Endothelial cell of umbilical vein (primary cell): ENCODE results near the gene TAS2R30. TPM values are rescaled to one million over a fixed set of nuclear protein-coding genes. Genes with fewer than 3 reads are reported as not detected.

ENCODE experiments used
- BruUV-seq: library from RNA; stranded (reverse); fragments of 400-500 nt; replicated peaks from 2 replicates; lab custom pipeline; 2021; lab: Mats Ljungman, UMichigan
- CTCF ChIA-PET: fragments of 300-600, 350-600 bp; sonication (Branson Sonifier 250); formaldehyde crosslinking; loops from one replicate; lab custom pipeline; 2021; ENCODE audit warnings: antibody characterized with exemption, inconsistent platforms; lab: Charles Lee
- POLR2A ChIA-PET: fragments of 300-600, 350-600 bp; sonication (Branson Sonifier 250); formaldehyde crosslinking; loops from one replicate; lab custom pipeline; 2021; ENCODE audit warnings: antibody characterized with exemption, inconsistent platforms; lab: Charles Lee
- DNase-seq: peaks from one replicate; pipeline ENCODE4 v3.0.0-alpha.2; 2011; ENCODE audit warnings: low read depth, low spot score
- FAIRE-seq: peaks from 2 replicates; lab custom pipeline; 2011; peaks lifted over from hg19 to GRCh38; lab: Jason Lieb, UNC
- H2AFZ ChIP-seq: 2 replicates; pipeline ENCODE4 v1.6.0; 2012; ENCODE audit warnings: low read depth, low read length, control low read depth, inconsistent platforms
- H3K27ac ChIP-seq: 2 replicates; pipeline ENCODE4 v1.5.1; 2011; ENCODE audit warnings: low read depth, mild to moderate bottlenecking, control low read depth, low read length, moderate library complexity; ENCODE audit not compliant: insufficient read depth
- H3K27me3 ChIP-seq, 2 experiments: 2 replicates each; pipeline versions ENCODE4 v1.6.0 to v1.6.1; 2011; ENCODE audit warnings: low read length in 2 of 2, mixed read lengths in 1 of 2; ENCODE audit not compliant: control insufficient read depth in 2 of 2, insufficient read depth in 2 of 2
- H3K36me3 ChIP-seq, 2 experiments: 2 replicates in 1 of 2; 3 replicates in 1 of 2; pipeline ENCODE4 v1.5.1; 2011; ENCODE audit warnings: low read length in 2 of 2, mild to moderate bottlenecking in 1 of 2, moderate library complexity in 1 of 2; ENCODE audit not compliant: control insufficient read depth in 2 of 2, insufficient read depth in 2 of 2; ENCODE audit errors: extremely low read depth in 1 of 2
- H3K4me1 ChIP-seq: 3 replicates; pipeline ENCODE4 v1.5.1; 2011; ENCODE audit warnings: mild to moderate bottlenecking, low read length; ENCODE audit not compliant: control insufficient read depth, insufficient read depth; ENCODE audit errors: extremely low read depth
- H3K4me2 ChIP-seq: 2 replicates; pipeline ENCODE4 v1.6.1; 2011; ENCODE audit warnings: low read length, control low read depth, mixed read lengths; ENCODE audit not compliant: insufficient read depth
- H3K4me3 ChIP-seq, 3 experiments: fragments of 200-600 bp in 1 of 3; sonication (generic), shearing (Covaris generic) in 1 of 3; replicated peaks in 1 of 3; 2 replicates each; pipeline ENCODE4 v1.5.1; 2011 to 2016; ENCODE audit warnings: control low read depth in 3 of 3, low read length in 3 of 3, mild to moderate bottlenecking in 2 of 3, inconsistent platforms in 1 of 3, low read depth in 1 of 3, moderate library complexity in 1 of 3; ENCODE audit not compliant: insufficient read depth in 1 of 3
- H3K79me2 ChIP-seq: 2 replicates; pipeline ENCODE4 v1.6.0; 2012; ENCODE audit warnings: low read length, inconsistent platforms; ENCODE audit not compliant: control insufficient read depth, insufficient read depth
- H3K9ac ChIP-seq: replicated peaks from 2 replicates; pipeline ENCODE3; 2011; ENCODE audit warnings: low read length, control low read depth; ENCODE audit not compliant: insufficient read depth; ENCODE audit errors: extremely low read depth
- H3K9me1 ChIP-seq: replicated peaks from 3 replicates; pipeline ENCODE4 v1.6.0; 2011; ENCODE audit warnings: mild to moderate bottlenecking, low read length; ENCODE audit not compliant: control insufficient read depth, insufficient read depth; ENCODE audit errors: extremely low read depth
- H3K9me3 ChIP-seq: replicated peaks from 2 replicates; pipeline ENCODE4 v1.5.1; 2012; ENCODE audit warnings: low read length, inconsistent platforms; ENCODE audit not compliant: control insufficient read depth, insufficient read depth
- H4K20me1 ChIP-seq: replicated peaks from 2 replicates; pipeline ENCODE3; 2011; ENCODE audit warnings: mild to moderate bottlenecking, low read length; ENCODE audit not compliant: control insufficient read depth, insufficient read depth; ENCODE audit errors: extremely low read depth
- EZH2 ChIP-seq: IDR thresholded peaks from 2 replicates; pipeline ENCODE4 v1.6.1; 2012; ENCODE audit warnings: borderline replicate concordance, low read depth, mild to moderate bottlenecking, moderate library complexity, low read length, inconsistent platforms; ENCODE audit not compliant: severe bottlenecking
- FOS ChIP-seq: IDR thresholded peaks from 2 replicates; pipeline ENCODE4 v1.6.1; 2011; ENCODE audit warnings: mild to moderate bottlenecking, low read length, moderate library complexity, borderline replicate concordance; ENCODE audit not compliant: insufficient read depth
- GATA2 ChIP-seq: IDR thresholded peaks from 2 replicates; pipeline ENCODE4 v1.7.0; 2011; ENCODE audit warnings: low read depth, mild to moderate bottlenecking, moderate library complexity, mixed read lengths, low read length; ENCODE audit not compliant: insufficient read length, insufficient read depth
- JUN ChIP-seq: IDR thresholded peaks from 2 replicates; pipeline ENCODE4 v1.6.1; 2011; ENCODE audit warnings: borderline replicate concordance, low read depth; ENCODE audit not compliant: insufficient read length, insufficient read depth
- MYC ChIP-seq: IDR thresholded peaks from one replicate; pipeline ENCODE4 v1.6.1; 2011; ENCODE audit warnings: mild to moderate bottlenecking, low read depth, low read length
- POLR2A ChIP-seq: IDR thresholded peaks from 2 replicates; pipeline ENCODE4 v1.6.1; 2012; ENCODE audit warnings: low read depth, mild to moderate bottlenecking, control low read depth, low read length
- POLR2AphosphoS5 ChIP-seq: IDR thresholded peaks from 2 replicates; pipeline ENCODE4 v1.6.1; 2012; ENCODE audit warnings: low read depth, mild to moderate bottlenecking, control low read depth, low read length, moderate library complexity; ENCODE audit not compliant: insufficient read depth
- dilution Hi-C: fragments of 300-500 bp; cut with MboI; formaldehyde crosslinking; loops from one replicate; pipeline ENCODE4 v1.15.0; 2019; ENCODE audit warnings: low sequenced_read_pairs; ENCODE audit not compliant: extremely low pct_ligation_motif_present
- intact Hi-C: fragments of 100-400 bp; cut with micrococcal nuclease; formaldehyde crosslinking; loops from one replicate; pipeline ENCODE4 v1.10.0; 2022
- polyA plus RNA-seq, 4 experiments: library from polyadenylated mRNA; depleted of rRNA in 3 of 4; stranded (reverse) in 3 of 4; unstranded in 1 of 4; fragments of >200 nt; gene quantifications; 2 replicates each; pipeline versions ENCODE4 v1.2.1 to v1.2.3, GENCODE V29; 2011 to 2012; ENCODE audit warnings: missing spikeins in 1 of 4
- total RNA-seq: library from RNA; stranded (reverse); gene quantifications from 2 replicates; pipeline ENCODE4 v1.2.3, GENCODE V29; 2021
- TF ChIP-seq, protein P1 (sequence below), 2 donors: IDR thresholded peaks; 1 replicate in 1 of 2; 2 replicates in 1 of 2; pipeline ENCODE4 v1.5.1; 2011; ENCODE audit warnings: low read length in 2 of 2, mild to moderate bottlenecking in 2 of 2, moderate library complexity in 2 of 2, control low read depth in 1 of 2, inconsistent platforms in 1 of 2, low read depth in 1 of 2; ENCODE audit not compliant: insufficient read depth in 1 of 2; ENCODE audit errors: extremely low read depth in 1 of 2
- TF ChIP-seq, protein P2 (sequence below): IDR thresholded peaks from 2 replicates; pipeline ENCODE4 v1.6.1; 2011; ENCODE audit not compliant: insufficient read depth, insufficient read length

TAS2R30 gene
- total and polyA plus RNA-seq, 2 donors (not counting 3 experiments of a cell fraction or from before 2014, with no cell fraction given) = 0.26 to 5.2 TPM

- dilution Hi-C loops (no loop called here), intact Hi-C loops (no loop called here)
- Histone ChIP-seq H3K4me2 (no peak overlapping the region), H2AFZ (no peak overlapping the region), H3K27me3 (no peaks in the 10 kb centered on the region), H3K9me3 (no peaks in the 10 kb centered on the region), H3K4me1 (peaks cover 7% of the 10 kb centered on the region), H3K9ac (no peak overlapping the region), H3K36me3 (peaks cover 0 to 14% of the 10 kb centered on the region in 2 experiments), H3K9me1 (peaks cover 4% of the 10 kb centered on the region), H4K20me1 (peaks cover 2% of the 10 kb centered on the region), H3K79me2 (peaks cover 91% of the 10 kb centered on the region), H3K27ac (no peak overlapping the region), H3K4me3 (no peak overlapping the region)
- TF ChIP-seq POLR2AphosphoS5 (no peak), POLR2A (no peak), FOS (no peak), EZH2 (no peak), JUN (no peak), MYC (no peak), GATA2 (no peak)
- TF ChIP-seq, protein P1, sequence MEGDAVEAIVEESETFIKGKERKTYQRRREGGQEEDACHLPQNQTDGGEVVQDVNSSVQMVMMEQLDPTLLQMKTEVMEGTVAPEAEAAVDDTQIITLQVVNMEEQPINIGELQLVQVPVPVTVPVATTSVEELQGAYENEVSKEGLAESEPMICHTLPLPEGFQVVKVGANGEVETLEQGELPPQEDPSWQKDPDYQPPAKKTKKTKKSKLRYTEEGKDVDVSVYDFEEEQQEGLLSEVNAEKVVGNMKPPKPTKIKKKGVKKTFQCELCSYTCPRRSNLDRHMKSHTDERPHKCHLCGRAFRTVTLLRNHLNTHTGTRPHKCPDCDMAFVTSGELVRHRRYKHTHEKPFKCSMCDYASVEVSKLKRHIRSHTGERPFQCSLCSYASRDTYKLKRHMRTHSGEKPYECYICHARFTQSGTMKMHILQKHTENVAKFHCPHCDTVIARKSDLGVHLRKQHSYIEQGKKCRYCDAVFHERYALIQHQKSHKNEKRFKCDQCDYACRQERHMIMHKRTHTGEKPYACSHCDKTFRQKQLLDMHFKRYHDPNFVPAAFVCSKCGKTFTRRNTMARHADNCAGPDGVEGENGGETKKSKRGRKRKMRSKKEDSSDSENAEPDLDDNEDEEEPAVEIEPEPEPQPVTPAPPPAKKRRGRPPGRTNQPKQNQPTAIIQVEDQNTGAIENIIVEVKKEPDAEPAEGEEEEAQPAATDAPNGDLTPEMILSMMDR (IDR thresholded peaks at IDR 0.05; ENCODE audit: extremely low read depth in 1 of 2, insufficient read depth in 1 of 2, low read depth in 1 of 2, low read length in 2 of 2) = no peak
- TF ChIP-seq, protein P2, sequence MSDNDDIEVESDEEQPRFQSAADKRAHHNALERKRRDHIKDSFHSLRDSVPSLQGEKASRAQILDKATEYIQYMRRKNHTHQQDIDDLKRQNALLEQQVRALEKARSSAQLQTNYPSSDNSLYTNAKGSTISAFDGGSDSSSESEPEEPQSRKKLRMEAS = no peak
- BruUV-seq = no TSS peak
- ChIA-PET POLR2A (no interaction called here), CTCF (interaction anchor here (1.5 kb wide), 1 partner anchor 394 kb away, joined by 5 read pairs; no protein-coding TSS in a partner anchor)
- DNase-seq = no peak
- no peak for FAIRE-seq
These were observed 29.9 kb upstream of the TAS2R30 start for GRCh38 chr12:11164384-11164783.
